Measurements from ENCODE around the gene PTPRK.

The PTPRK gene

GRCh38 chr6:128206610-128207426, 313.6 kb downstream of the PTPRK start:
- no peak overlapping the region for H2BK5ac ChIP-seq (ENCODE audit: low read length)
- no CpG with 5 or more reads among the region's 2 CpGs for WGBS, 2 donors (ENCODE audit: extremely low coverage in 2 of 2, insufficient read length in 2 of 2, insufficient replicate concordance in 1 of 2)
- H3K4me3 ChIP-seq (ENCODE audit: low read length in 2 of 2): no peak overlapping the region
- no peak overlapping the region for H3K23ac ChIP-seq (ENCODE audit: low read depth, low read length, poor library complexity)
- no peaks in the 10 kb centered on the region for H3K27me3 ChIP-seq (ENCODE audit: control insufficient read depth in 3 of 3, insufficient read depth in 3 of 3, low read depth in 1 of 3, low read length in 3 of 3)
- H2BK120ac ChIP-seq (ENCODE audit: low read depth, low read length): no peak overlapping the region
- no peak overlapping the region for H2BK15ac ChIP-seq (ENCODE audit: low read length)
- H2BK12ac ChIP-seq (ENCODE audit: low read length): no peak overlapping the region
- no peak overlapping the region for H4K8ac ChIP-seq (ENCODE audit: low read depth, low read length)
- H3K14ac ChIP-seq (ENCODE audit: low read length): no peak overlapping the region
- no peak overlapping the region for H3K27ac ChIP-seq (replicated peaks; ENCODE audit: low read length)
- no peak overlapping the region for H3K18ac ChIP-seq (ENCODE audit: low read length)
- H3K4ac ChIP-seq (ENCODE audit: low read length): no peak overlapping the region
- no peak for DNase-seq (ENCODE audit: low spot score)
- no peaks in the 10 kb centered on the region for H3K36me3 ChIP-seq (replicated peaks in 1 of 2; ENCODE audit: control insufficient read depth in 2 of 2, insufficient read depth in 2 of 2, low read length in 2 of 2)
- no peak overlapping the region for H4K91ac ChIP-seq (ENCODE audit: low read depth, low read length, poor library complexity)
- H3K79me1 ChIP-seq (ENCODE audit: low read depth, low read length): no peaks in the 10 kb centered on the region
- H3K9me3 ChIP-seq (replicated peaks in 1 of 2; ENCODE audit: control insufficient read depth in 2 of 2, insufficient read depth in 1 of 2, low read depth in 1 of 2, low read length in 2 of 2): peaks cover 0 to 6% of the 10 kb centered on the region in 2 donors
- peaks cover 0 to 2% of the 10 kb centered on the region in 2 donors for H3K4me1 ChIP-seq (ENCODE audit: control insufficient read depth in 2 of 2, insufficient read depth in 1 of 2, low read depth in 1 of 2, low read length in 2 of 2)
- H3K4me2 ChIP-seq (ENCODE audit: insufficient read depth, low read length, poor library complexity, severe bottlenecking): no peak overlapping the region
- no peak overlapping the region for H2AFZ ChIP-seq (ENCODE audit: low read length)
- H2AK5ac ChIP-seq (ENCODE audit: low read depth, low read length): no peak overlapping the region
- H3K9ac ChIP-seq (ENCODE audit: low read depth, low read length, poor library complexity): no peak overlapping the region

GRCh38 chr6:128204616-128205015, 315.8 kb downstream of the PTPRK start:
- DNase-seq (ENCODE audit: low spot score): no peak
- Histone ChIP-seq H3K27me3 (ENCODE audit: control insufficient read depth in 3 of 3, insufficient read depth in 3 of 3, low read depth in 1 of 3, low read length in 3 of 3) (no peaks in the 10 kb centered on the region), H3K4me2 (ENCODE audit: insufficient read depth, low read length, poor library complexity, severe bottlenecking) (no peak overlapping the region), H3K79me1 (ENCODE audit: low read depth, low read length) (no peaks in the 10 kb centered on the region), H3K27ac (replicated peaks; ENCODE audit: low read length) (no peak overlapping the region), H2BK15ac (ENCODE audit: low read length) (no peak overlapping the region), H3K9me3 (replicated peaks in 1 of 2; ENCODE audit: control insufficient read depth in 2 of 2, insufficient read depth in 1 of 2, low read depth in 1 of 2, low read length in 2 of 2) (peaks cover 0 to 6% of the 10 kb centered on the region in 2 donors), H3K4ac (ENCODE audit: low read length) (no peak overlapping the region), H3K18ac (ENCODE audit: low read length) (no peak overlapping the region), H2BK5ac (ENCODE audit: low read length) (no peak overlapping the region), H2AFZ (ENCODE audit: low read length) (no peak overlapping the region), H3K9ac (ENCODE audit: low read depth, low read length, poor library complexity) (no peak overlapping the region), H3K36me3 (replicated peaks in 1 of 2; ENCODE audit: control insufficient read depth in 2 of 2, insufficient read depth in 2 of 2, low read length in 2 of 2) (no peaks in the 10 kb centered on the region), H2BK120ac (ENCODE audit: low read depth, low read length) (no peak overlapping the region), H4K91ac (ENCODE audit: low read depth, low read length, poor library complexity) (no peak overlapping the region), H3K23ac (ENCODE audit: low read depth, low read length, poor library complexity) (no peak overlapping the region), H3K4me1 (ENCODE audit: control insufficient read depth in 2 of 2, insufficient read depth in 1 of 2, low read depth in 1 of 2, low read length in 2 of 2) (no peaks in the 10 kb centered on the region), H2BK12ac (ENCODE audit: low read length) (no peak overlapping the region), H3K4me3 (ENCODE audit: low read length in 2 of 2) (no peak overlapping the region), H4K8ac (ENCODE audit: low read depth, low read length) (no peak overlapping the region), H2AK5ac (ENCODE audit: low read depth, low read length) (no peak overlapping the region), H3K14ac (ENCODE audit: low read length) (no peak overlapping the region)
- WGBS, 2 donors (ENCODE audit: extremely low coverage in 2 of 2, insufficient read length in 2 of 2, insufficient replicate concordance in 1 of 2): no CpG with 5 or more reads among the region's 3 CpGs

GRCh38 chr6:128202169-128202765, 318.1 kb downstream of the PTPRK start:
- no CpG with 5 or more reads among the region's 12 CpGs for WGBS, 2 donors (ENCODE audit: extremely low coverage in 2 of 2, insufficient read length in 2 of 2, insufficient replicate concordance in 1 of 2)
- H4K8ac ChIP-seq (ENCODE audit: low read depth, low read length): no peak overlapping the region

GRCh38 chr6:128200789-128201188, 319.6 kb downstream of the PTPRK start:
- H3K4me1 ChIP-seq (ENCODE audit: control insufficient read depth in 2 of 2, insufficient read depth in 1 of 2, low read depth in 1 of 2, low read length in 2 of 2): no peaks in the 10 kb centered on the region
- no peak overlapping the region for H2AK5ac ChIP-seq (ENCODE audit: low read depth, low read length)
- no peak overlapping the region for H3K4me2 ChIP-seq (ENCODE audit: insufficient read depth, low read length, poor library complexity, severe bottlenecking)
- H3K9ac ChIP-seq (ENCODE audit: low read depth, low read length, poor library complexity): no peak overlapping the region
- no peaks in the 10 kb centered on the region for H3K27me3 ChIP-seq (ENCODE audit: control insufficient read depth in 3 of 3, insufficient read depth in 3 of 3, low read depth in 1 of 3, low read length in 3 of 3)
- H2BK15ac ChIP-seq (ENCODE audit: low read length): no peak overlapping the region
- no peak overlapping the region for H2BK12ac ChIP-seq (ENCODE audit: low read length)
- no peak overlapping the region for H3K27ac ChIP-seq (replicated peaks; ENCODE audit: low read length)
- no peak for DNase-seq (ENCODE audit: low spot score)
- H3K23ac ChIP-seq (ENCODE audit: low read depth, low read length, poor library complexity): no peak overlapping the region
- H3K9me3 ChIP-seq (replicated peaks in 1 of 2; ENCODE audit: control insufficient read depth in 2 of 2, insufficient read depth in 1 of 2, low read depth in 1 of 2, low read length in 2 of 2): peaks cover 0 to 6% of the 10 kb centered on the region in 2 donors
- H2BK5ac ChIP-seq (ENCODE audit: low read length): no peak overlapping the region
- H4K91ac ChIP-seq (ENCODE audit: low read depth, low read length, poor library complexity): no peak overlapping the region
- H3K4me3 ChIP-seq (ENCODE audit: low read length in 2 of 2): no peak overlapping the region
- no peak overlapping the region for H4K8ac ChIP-seq (ENCODE audit: low read depth, low read length)
- H3K36me3 ChIP-seq (replicated peaks in 1 of 2; ENCODE audit: control insufficient read depth in 2 of 2, insufficient read depth in 2 of 2, low read length in 2 of 2): no peaks in the 10 kb centered on the region
- no peak overlapping the region for H3K14ac ChIP-seq (ENCODE audit: low read length)
- H2BK120ac ChIP-seq (ENCODE audit: low read depth, low read length): no peak overlapping the region
- H2AFZ ChIP-seq (ENCODE audit: low read length): no peak overlapping the region
- H3K4ac ChIP-seq (ENCODE audit: low read length): no peak overlapping the region
- no peak overlapping the region for H3K18ac ChIP-seq (ENCODE audit: low read length)
- no peaks in the 10 kb centered on the region for H3K79me1 ChIP-seq (ENCODE audit: low read depth, low read length)

More at GRCh38 chr6:128202169-128202765, 318.1 kb downstream of the PTPRK start:
- Histone ChIP-seq H2BK15ac (ENCODE audit: low read length) (no peak overlapping the region), H3K9ac (ENCODE audit: low read depth, low read length, poor library complexity) (no peak overlapping the region), H3K79me1 (ENCODE audit: low read depth, low read length) (no peaks in the 10 kb centered on the region), H2BK120ac (ENCODE audit: low read depth, low read length) (no peak overlapping the region), H3K18ac (ENCODE audit: low read length) (no peak overlapping the region), H3K27ac (replicated peaks; ENCODE audit: low read length) (no peak overlapping the region), H3K9me3 (replicated peaks in 1 of 2; ENCODE audit: control insufficient read depth in 2 of 2, insufficient read depth in 1 of 2, low read depth in 1 of 2, low read length in 2 of 2) (peaks cover 0 to 6% of the 10 kb centered on the region in 2 donors), H3K23ac (ENCODE audit: low read depth, low read length, poor library complexity) (no peak overlapping the region), H2AK5ac (ENCODE audit: low read depth, low read length) (no peak overlapping the region), H2BK12ac (ENCODE audit: low read length) (no peak overlapping the region), H3K27me3 (ENCODE audit: control insufficient read depth in 3 of 3, insufficient read depth in 3 of 3, low read depth in 1 of 3, low read length in 3 of 3) (no peaks in the 10 kb centered on the region), H3K4ac (ENCODE audit: low read length) (no peak overlapping the region), H3K4me1 (ENCODE audit: control insufficient read depth in 2 of 2, insufficient read depth in 1 of 2, low read depth in 1 of 2, low read length in 2 of 2) (no peaks in the 10 kb centered on the region), H2BK5ac (ENCODE audit: low read length) (no peak overlapping the region), H3K4me3 (ENCODE audit: low read length in 2 of 2) (no peak overlapping the region), H3K4me2 (ENCODE audit: insufficient read depth, low read length, poor library complexity, severe bottlenecking) (no peak overlapping the region), H2AFZ (ENCODE audit: low read length) (no peak overlapping the region), H3K36me3 (replicated peaks in 1 of 2; ENCODE audit: control insufficient read depth in 2 of 2, insufficient read depth in 2 of 2, low read length in 2 of 2) (no peaks in the 10 kb centered on the region), H4K91ac (ENCODE audit: low read depth, low read length, poor library complexity) (no peak overlapping the region), H3K14ac (ENCODE audit: low read length) (no peak overlapping the region)
- DNase-seq (ENCODE audit: low spot score): no peak
